Fibroblast of lung (primary cell): ENCODE measurements around the gene NKTR.

Experiments
- EZH2 ChIP-seq: IDR thresholded peaks from 2 replicates; pipeline ENCODE4 v1.5.1; 2012; ENCODE audit warnings: low read length, control low read depth, mild to moderate bottlenecking; ENCODE audit errors: missing control alignments
- TF ChIP-seq, protein P1 (sequence below), 2 donors: IDR thresholded peaks in 1 of 2; conservative IDR thresholded peaks in 1 of 2; 1 replicate in 1 of 2; 2 replicates in 1 of 2; pipeline ENCODE4 v1.5.1; 2011 to 2012; ENCODE audit warnings: low read length in 2 of 2, control low read depth in 1 of 2, inconsistent platforms in 1 of 2, low read depth in 1 of 2, mild to moderate bottlenecking in 1 of 2

DNA sequence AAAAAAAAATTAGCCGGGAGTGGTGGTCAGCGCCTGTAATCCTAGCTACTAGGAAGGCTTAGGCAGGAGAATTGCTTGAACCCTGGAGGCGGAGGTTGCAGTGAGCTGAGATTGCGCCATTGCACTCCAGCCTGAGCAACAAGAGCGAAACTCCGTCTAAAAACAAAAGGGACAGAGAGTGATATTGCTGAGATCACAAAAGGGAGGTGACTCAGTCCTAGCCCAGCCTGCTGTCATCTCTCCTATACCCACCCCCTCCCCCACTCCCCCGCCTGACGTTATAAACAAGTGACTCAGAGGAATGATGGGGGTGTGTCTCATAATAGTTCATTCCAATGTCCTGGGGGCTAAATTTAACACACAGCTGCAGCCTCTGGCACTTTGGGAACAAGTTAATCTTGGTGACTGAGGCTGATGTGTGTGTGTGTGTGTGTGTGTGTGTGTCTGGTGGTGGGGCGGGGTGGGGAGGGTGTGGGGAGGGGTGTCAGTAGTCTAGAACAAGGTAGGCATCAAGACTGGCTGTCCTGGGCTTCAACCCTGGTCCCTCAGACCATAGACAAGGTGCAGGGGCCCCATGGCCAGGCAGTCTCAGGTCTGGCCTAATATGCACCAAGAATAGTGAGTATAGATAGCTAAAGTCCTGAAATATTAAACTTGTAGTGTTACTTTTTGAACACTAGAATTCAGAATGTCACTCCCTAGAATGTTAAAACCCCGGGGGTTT is 83.6 kb downstream of the NKTR start:
- no peak for TF ChIP-seq EZH2
- TF ChIP-seq, protein P1, sequence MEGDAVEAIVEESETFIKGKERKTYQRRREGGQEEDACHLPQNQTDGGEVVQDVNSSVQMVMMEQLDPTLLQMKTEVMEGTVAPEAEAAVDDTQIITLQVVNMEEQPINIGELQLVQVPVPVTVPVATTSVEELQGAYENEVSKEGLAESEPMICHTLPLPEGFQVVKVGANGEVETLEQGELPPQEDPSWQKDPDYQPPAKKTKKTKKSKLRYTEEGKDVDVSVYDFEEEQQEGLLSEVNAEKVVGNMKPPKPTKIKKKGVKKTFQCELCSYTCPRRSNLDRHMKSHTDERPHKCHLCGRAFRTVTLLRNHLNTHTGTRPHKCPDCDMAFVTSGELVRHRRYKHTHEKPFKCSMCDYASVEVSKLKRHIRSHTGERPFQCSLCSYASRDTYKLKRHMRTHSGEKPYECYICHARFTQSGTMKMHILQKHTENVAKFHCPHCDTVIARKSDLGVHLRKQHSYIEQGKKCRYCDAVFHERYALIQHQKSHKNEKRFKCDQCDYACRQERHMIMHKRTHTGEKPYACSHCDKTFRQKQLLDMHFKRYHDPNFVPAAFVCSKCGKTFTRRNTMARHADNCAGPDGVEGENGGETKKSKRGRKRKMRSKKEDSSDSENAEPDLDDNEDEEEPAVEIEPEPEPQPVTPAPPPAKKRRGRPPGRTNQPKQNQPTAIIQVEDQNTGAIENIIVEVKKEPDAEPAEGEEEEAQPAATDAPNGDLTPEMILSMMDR (conservative IDR thresholded peaks at IDR 0.05 in 1 of 2, IDR thresholded peaks at IDR 0.05 in 1 of 2; ENCODE audit: low read depth in 1 of 2, low read length in 2 of 2) = no peak
